Kidney (tissue), 14 donors: Measurements from ENCODE around the gene KDM3B. TPM values are rescaled to one million over a fixed set of nuclear protein-coding genes. Genes with fewer than 3 reads are reported as not detected.

Experiments used
- DNase-seq, 5 donors: peaks; one replicate each; pipeline ENCODE4 v3.0.0-alpha.2; 2013 to 2020
- FAIRE-seq: peaks from 2 replicates; lab custom pipeline; 2012; peaks lifted over from hg19 to GRCh38; lab: Jason Lieb, UNC
- H3K27ac ChIP-seq, 2 donors: one replicate each; pipeline ENCODE4 v1.7.0; 2013; ENCODE audit warnings: low read depth in 2 of 2, low read length in 2 of 2, inconsistent platforms in 1 of 2
- H3K27me3 ChIP-seq: one replicate; pipeline ENCODE4 v1.7.1; 2013; ENCODE audit warnings: low read length, inconsistent platforms; ENCODE audit not compliant: control insufficient read depth, insufficient read depth
- H3K36me3 ChIP-seq, 3 donors: one replicate each; pipeline versions ENCODE4 v1.7.0 to v1.7.1; 2013; ENCODE audit warnings: low read length in 3 of 3, control low read depth in 1 of 3, inconsistent platforms in 1 of 3; ENCODE audit not compliant: insufficient read depth in 3 of 3, control insufficient read depth in 2 of 3
- H3K4me1 ChIP-seq, 3 donors: one replicate each; pipeline versions ENCODE4 v1.7.0 to v1.7.1; 2013; ENCODE audit warnings: low read length in 3 of 3, inconsistent platforms in 1 of 3, low read depth in 1 of 3; ENCODE audit not compliant: control insufficient read depth in 2 of 3, insufficient read depth in 2 of 3
- H3K4me3 ChIP-seq, 3 donors: one replicate each; pipeline versions ENCODE4 v1.7.0 to v1.8.1; 2013; ENCODE audit warnings: low read length in 3 of 3, control low read depth in 1 of 3, inconsistent platforms in 1 of 3
- H3K9ac ChIP-seq, 3 donors: one replicate each; pipeline versions ENCODE4 v1.7.0 to v1.7.1; 2013; ENCODE audit warnings: low read length in 3 of 3, control low read depth in 1 of 3, inconsistent platforms in 1 of 3
- H3K9me3 ChIP-seq, 3 donors: one replicate each; pipeline versions ENCODE4 v1.7.0 to v1.7.1; 2013; ENCODE audit warnings: low read length in 3 of 3, control low read depth in 1 of 3, inconsistent platforms in 1 of 3; ENCODE audit not compliant: control insufficient read depth in 2 of 3, insufficient read depth in 1 of 3
- CTCF ChIP-seq: IDR thresholded peaks from 3 replicates; pipeline ENCODE4 v1.5.1; 2012; ENCODE audit warnings: mild to moderate bottlenecking, moderate library complexity, borderline replicate concordance; ENCODE audit not compliant: insufficient read depth; ENCODE audit errors: extremely low read depth
- intact Hi-C: fragments of 100-400 bp; cut with DNase I; formaldehyde crosslinking; loops from one replicate; pipeline ENCODE4 v1.11.1; 2022
- polyA plus RNA-seq: library from polyadenylated mRNA; stranded (reverse); fragments of 350-450 nt; fragmentation: Illumina TruSeq; extraction: RNeasy Lipid Tissue Mini Kit (QIAGEN cat#74804); gene quantifications from one replicate; pipeline ENCODE4 v1.2.3, GENCODE V29; 2014; ENCODE audit warnings: low read depth, low replicate concordance; ENCODE audit not compliant: insufficient read depth
- total RNA-seq: library from RNA; stranded (reverse); fragmentation: NEBNext Ultra II Directional; extraction: Animal tissue kit (Norgen Biotek cat#: 25700); gene quantifications from one replicate; pipeline ENCODE4 v1.2.1, GENCODE V29; 2021
- donor health status: control.
- donor health status: control.
- donor health status: control.
- donor health status: control.
- donor health status: control.
- donor health status: DM: yes; HTN: yes; CAD: no.
- donor health status: Normal renal cell carcinoma (clear cell type).

The KDM3B gene
- total and polyA plus RNA-seq, 2 donors from 2014 or later: 18.5 to 69.6 TPM

DNA sequence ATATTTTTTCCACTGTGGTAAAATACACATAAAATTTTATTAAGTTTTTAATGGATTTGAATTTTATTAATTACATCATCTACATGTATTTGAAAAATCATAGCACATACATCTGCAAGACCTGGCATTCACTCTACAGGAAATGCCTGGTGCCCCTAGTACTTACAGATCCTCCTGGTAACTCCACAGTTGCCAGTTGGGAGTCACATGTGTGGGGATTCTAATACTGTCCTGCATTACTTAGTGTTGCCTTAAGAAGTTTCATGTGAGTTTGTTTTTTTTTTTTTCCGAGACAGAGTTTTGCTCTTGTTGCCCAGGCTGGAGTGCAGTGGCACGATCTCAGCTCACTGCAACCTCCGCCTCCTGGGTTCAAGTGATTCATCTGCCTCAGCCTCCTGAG lies 18.1 kb downstream of the KDM3B start:
- intact Hi-C loops: no loop called here
- H3K4me3 ChIP-seq: no peak overlapping the region
- no peak for TF ChIP-seq CTCF
- no peaks in the 10 kb centered on the region for H3K9me3 ChIP-seq
- DNase-seq (no peak), FAIRE-seq (no peak)
- H3K27me3 ChIP-seq: no peaks in the 10 kb centered on the region
- peaks cover 0 to 6% (median 0%) of the 10 kb centered on the region in 3 donors for H3K4me1 ChIP-seq
- no peak overlapping the region for H3K27ac ChIP-seq
- H3K36me3 ChIP-seq: peaks cover 0 to 3% (median 0%) of the 10 kb centered on the region in 3 donors
- H3K9ac ChIP-seq: no peak overlapping the region

- no peak overlapping the region for H3K27ac ChIP-seq
- H3K27me3 ChIP-seq: no peaks in the 10 kb centered on the region
- H3K4me3 ChIP-seq: no peak overlapping the region
- FAIRE-seq (no peak), DNase-seq (no peak)
- TF ChIP-seq CTCF: no peak
- H3K9me3 ChIP-seq: no peaks in the 10 kb centered on the region
- intact Hi-C loops: no loop called here
- peaks cover 0 to 3% (median 3%) of the 10 kb centered on the region in 3 donors for H3K36me3 ChIP-seq
- H3K4me1 ChIP-seq: peaks cover 0 to 6% (median 0%) of the 10 kb centered on the region in 3 donors
- H3K9ac ChIP-seq: no peak overlapping the region
Observed at GRCh38 chr5:138371454-138371853, 19.0 kb downstream of the KDM3B start.

DNA sequence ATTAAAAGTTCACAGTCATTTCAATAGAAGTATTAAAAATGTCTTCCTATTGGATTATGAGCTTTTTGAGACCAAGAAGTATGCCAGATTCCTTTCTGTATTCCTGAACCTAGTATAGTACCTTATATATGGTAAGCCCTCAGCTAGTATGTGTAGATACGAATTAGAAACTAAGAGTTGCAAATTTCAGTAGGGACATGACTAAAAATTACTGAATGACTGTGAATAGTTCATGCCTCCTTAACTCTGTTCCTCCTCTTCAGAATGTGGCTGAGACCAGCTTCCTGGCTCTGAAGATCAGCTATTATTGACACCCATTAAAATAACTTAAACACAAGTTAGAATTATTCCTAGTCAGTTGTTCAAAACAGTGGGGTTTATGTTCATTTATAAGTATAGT lies 19.7 kb downstream of the KDM3B start:
- DNase-seq (no peak), FAIRE-seq (no peak)
- no peak overlapping the region for H3K9ac ChIP-seq
- peaks cover 0 to 2% (median 0%) of the 10 kb centered on the region in 3 donors for H3K4me1 ChIP-seq
- no peaks in the 10 kb centered on the region for H3K27me3 ChIP-seq
- no peak overlapping the region for H3K4me3 ChIP-seq
- intact Hi-C loops: no loop called here
- H3K27ac ChIP-seq: no peak overlapping the region
- peaks cover 0 to 5% (median 4%) of the 10 kb centered on the region in 3 donors for H3K36me3 ChIP-seq
- TF ChIP-seq CTCF: no peak
- H3K9me3 ChIP-seq: no peaks in the 10 kb centered on the region

- Histone ChIP-seq H3K4me1 (peaks cover 0 to 2% (median 0%) of the 10 kb centered on the region in 3 donors), H3K9me3 (no peaks in the 10 kb centered on the region), H3K27ac (no peak overlapping the region), H3K36me3 (peaks cover 0 to 9% (median 9%) of the 10 kb centered on the region in 3 donors), H3K9ac (no peak overlapping the region), H3K4me3 (no peak overlapping the region), H3K27me3 (no peaks in the 10 kb centered on the region)
- FAIRE-seq (no peak), DNase-seq (no peak)
- intact Hi-C loops: no loop called here
- TF ChIP-seq CTCF: no peak
Observed at GRCh38 chr5:138372653-138373052, 20.2 kb downstream of the KDM3B start.
